ENCODE data around the gene FGFR4.

DNA sequence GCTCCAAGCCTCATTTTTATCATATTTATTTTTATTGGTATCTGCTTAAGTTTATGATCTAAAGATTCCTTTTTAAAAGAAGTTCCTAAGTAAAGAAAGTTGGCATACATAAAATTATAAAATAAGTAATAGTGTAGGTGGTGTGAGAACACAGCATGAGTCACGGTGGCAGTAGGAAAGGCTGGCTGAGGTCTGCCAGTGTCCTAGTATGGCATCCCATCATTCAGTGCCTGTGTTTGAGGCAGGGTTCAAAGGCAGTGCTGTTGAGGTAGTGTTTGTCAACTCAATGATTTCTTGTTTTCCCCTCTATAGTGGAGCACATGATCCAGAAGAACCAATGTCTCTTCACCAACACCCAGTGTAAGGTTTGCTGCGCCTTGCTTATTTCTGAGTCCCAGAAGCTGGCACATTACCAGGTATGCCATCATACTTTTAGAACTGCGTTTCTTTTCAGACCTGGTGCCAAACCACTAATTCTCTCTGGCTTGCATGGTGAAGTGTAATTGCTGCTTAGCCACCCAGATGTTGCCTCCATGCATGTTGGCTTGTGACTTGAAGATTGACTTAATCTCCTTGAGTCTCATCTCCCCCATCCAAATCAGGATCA lies 45.8 kb upstream of the FGFR4 start:
- TF ChIP-seq POLR2A (IDR thresholded peaks at IDR 0.05) (no peak), POLR2AphosphoS5 (IDR thresholded peaks at IDR 0.05; ENCODE audit: insufficient read depth in 1 of 2, low read depth in 1 of 2) (no peak)
- TF ChIP-seq, protein P1, sequence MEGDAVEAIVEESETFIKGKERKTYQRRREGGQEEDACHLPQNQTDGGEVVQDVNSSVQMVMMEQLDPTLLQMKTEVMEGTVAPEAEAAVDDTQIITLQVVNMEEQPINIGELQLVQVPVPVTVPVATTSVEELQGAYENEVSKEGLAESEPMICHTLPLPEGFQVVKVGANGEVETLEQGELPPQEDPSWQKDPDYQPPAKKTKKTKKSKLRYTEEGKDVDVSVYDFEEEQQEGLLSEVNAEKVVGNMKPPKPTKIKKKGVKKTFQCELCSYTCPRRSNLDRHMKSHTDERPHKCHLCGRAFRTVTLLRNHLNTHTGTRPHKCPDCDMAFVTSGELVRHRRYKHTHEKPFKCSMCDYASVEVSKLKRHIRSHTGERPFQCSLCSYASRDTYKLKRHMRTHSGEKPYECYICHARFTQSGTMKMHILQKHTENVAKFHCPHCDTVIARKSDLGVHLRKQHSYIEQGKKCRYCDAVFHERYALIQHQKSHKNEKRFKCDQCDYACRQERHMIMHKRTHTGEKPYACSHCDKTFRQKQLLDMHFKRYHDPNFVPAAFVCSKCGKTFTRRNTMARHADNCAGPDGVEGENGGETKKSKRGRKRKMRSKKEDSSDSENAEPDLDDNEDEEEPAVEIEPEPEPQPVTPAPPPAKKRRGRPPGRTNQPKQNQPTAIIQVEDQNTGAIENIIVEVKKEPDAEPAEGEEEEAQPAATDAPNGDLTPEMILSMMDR (IDR thresholded peaks at IDR 0.05) = no peak
